Endothelial cell of umbilical vein (primary cell): ENCODE data around the gene PARM1. TPM values are rescaled to one million over a fixed set of nuclear protein-coding genes. Genes with fewer than 3 reads are reported as not detected.

Experiments used
- BruUV-seq: library from RNA; stranded (reverse); fragments of 400-500 nt; replicated peaks from 2 replicates; lab custom pipeline; 2021; lab: Mats Ljungman, UMichigan
- CTCF ChIA-PET: fragments of 300-600, 350-600 bp; sonication (Branson Sonifier 250); formaldehyde crosslinking; loops from one replicate; lab custom pipeline; 2021; ENCODE audit warnings: antibody characterized with exemption, inconsistent platforms; lab: Charles Lee
- POLR2A ChIA-PET: fragments of 300-600, 350-600 bp; sonication (Branson Sonifier 250); formaldehyde crosslinking; loops from one replicate; lab custom pipeline; 2021; ENCODE audit warnings: antibody characterized with exemption, inconsistent platforms; lab: Charles Lee
- DNase-seq: peaks from one replicate; pipeline ENCODE4 v3.0.0-alpha.2; 2011; ENCODE audit warnings: low read depth, low spot score
- FAIRE-seq: peaks from 2 replicates; lab custom pipeline; 2011; peaks lifted over from hg19 to GRCh38; lab: Jason Lieb, UNC
- H2AFZ ChIP-seq: 2 replicates; pipeline ENCODE4 v1.6.0; 2012; ENCODE audit warnings: low read depth, low read length, control low read depth, inconsistent platforms
- H3K27ac ChIP-seq: 2 replicates; pipeline ENCODE4 v1.5.1; 2011; ENCODE audit warnings: low read depth, mild to moderate bottlenecking, control low read depth, low read length, moderate library complexity; ENCODE audit not compliant: insufficient read depth
- H3K27me3 ChIP-seq, 2 experiments: 2 replicates each; pipeline versions ENCODE4 v1.6.0 to v1.6.1; 2011; ENCODE audit warnings: low read length in 2 of 2, mixed read lengths in 1 of 2; ENCODE audit not compliant: control insufficient read depth in 2 of 2, insufficient read depth in 2 of 2
- H3K36me3 ChIP-seq, 2 experiments: 2 replicates in 1 of 2; 3 replicates in 1 of 2; pipeline ENCODE4 v1.5.1; 2011; ENCODE audit warnings: low read length in 2 of 2, mild to moderate bottlenecking in 1 of 2, moderate library complexity in 1 of 2; ENCODE audit not compliant: control insufficient read depth in 2 of 2, insufficient read depth in 2 of 2; ENCODE audit errors: extremely low read depth in 1 of 2
- H3K4me1 ChIP-seq: 3 replicates; pipeline ENCODE4 v1.5.1; 2011; ENCODE audit warnings: mild to moderate bottlenecking, low read length; ENCODE audit not compliant: control insufficient read depth, insufficient read depth; ENCODE audit errors: extremely low read depth
- H3K4me2 ChIP-seq: 2 replicates; pipeline ENCODE4 v1.6.1; 2011; ENCODE audit warnings: low read length, control low read depth, mixed read lengths; ENCODE audit not compliant: insufficient read depth
- H3K4me3 ChIP-seq, 3 experiments: fragments of 200-600 bp in 1 of 3; sonication (generic), shearing (Covaris generic) in 1 of 3; replicated peaks in 1 of 3; 2 replicates each; pipeline ENCODE4 v1.5.1; 2011 to 2016; ENCODE audit warnings: control low read depth in 3 of 3, low read length in 3 of 3, mild to moderate bottlenecking in 2 of 3, inconsistent platforms in 1 of 3, low read depth in 1 of 3, moderate library complexity in 1 of 3; ENCODE audit not compliant: insufficient read depth in 1 of 3
- H3K79me2 ChIP-seq: 2 replicates; pipeline ENCODE4 v1.6.0; 2012; ENCODE audit warnings: low read length, inconsistent platforms; ENCODE audit not compliant: control insufficient read depth, insufficient read depth
- H3K9ac ChIP-seq: replicated peaks from 2 replicates; pipeline ENCODE3; 2011; ENCODE audit warnings: low read length, control low read depth; ENCODE audit not compliant: insufficient read depth; ENCODE audit errors: extremely low read depth
- H3K9me1 ChIP-seq: replicated peaks from 3 replicates; pipeline ENCODE4 v1.6.0; 2011; ENCODE audit warnings: mild to moderate bottlenecking, low read length; ENCODE audit not compliant: control insufficient read depth, insufficient read depth; ENCODE audit errors: extremely low read depth
- H3K9me3 ChIP-seq: replicated peaks from 2 replicates; pipeline ENCODE4 v1.5.1; 2012; ENCODE audit warnings: low read length, inconsistent platforms; ENCODE audit not compliant: control insufficient read depth, insufficient read depth
- H4K20me1 ChIP-seq: replicated peaks from 2 replicates; pipeline ENCODE3; 2011; ENCODE audit warnings: mild to moderate bottlenecking, low read length; ENCODE audit not compliant: control insufficient read depth, insufficient read depth; ENCODE audit errors: extremely low read depth
- CTCF ChIP-seq, 2 donors: IDR thresholded peaks; 1 replicate in 1 of 2; 2 replicates in 1 of 2; pipeline ENCODE4 v1.5.1; 2011; ENCODE audit warnings: low read length in 2 of 2, mild to moderate bottlenecking in 2 of 2, moderate library complexity in 2 of 2, control low read depth in 1 of 2, inconsistent platforms in 1 of 2, low read depth in 1 of 2; ENCODE audit not compliant: insufficient read depth in 1 of 2; ENCODE audit errors: extremely low read depth in 1 of 2
- EZH2 ChIP-seq: IDR thresholded peaks from 2 replicates; pipeline ENCODE4 v1.6.1; 2012; ENCODE audit warnings: borderline replicate concordance, low read depth, mild to moderate bottlenecking, moderate library complexity, low read length, inconsistent platforms; ENCODE audit not compliant: severe bottlenecking
- FOS ChIP-seq: IDR thresholded peaks from 2 replicates; pipeline ENCODE4 v1.6.1; 2011; ENCODE audit warnings: mild to moderate bottlenecking, low read length, moderate library complexity, borderline replicate concordance; ENCODE audit not compliant: insufficient read depth
- GATA2 ChIP-seq: IDR thresholded peaks from 2 replicates; pipeline ENCODE4 v1.7.0; 2011; ENCODE audit warnings: low read depth, mild to moderate bottlenecking, moderate library complexity, mixed read lengths, low read length; ENCODE audit not compliant: insufficient read length, insufficient read depth
- JUN ChIP-seq: IDR thresholded peaks from 2 replicates; pipeline ENCODE4 v1.6.1; 2011; ENCODE audit warnings: borderline replicate concordance, low read depth; ENCODE audit not compliant: insufficient read length, insufficient read depth
- MAX ChIP-seq: IDR thresholded peaks from 2 replicates; pipeline ENCODE4 v1.6.1; 2011; ENCODE audit not compliant: insufficient read depth, insufficient read length
- MYC ChIP-seq: IDR thresholded peaks from one replicate; pipeline ENCODE4 v1.6.1; 2011; ENCODE audit warnings: mild to moderate bottlenecking, low read depth, low read length
- POLR2A ChIP-seq: IDR thresholded peaks from 2 replicates; pipeline ENCODE4 v1.6.1; 2012; ENCODE audit warnings: low read depth, mild to moderate bottlenecking, control low read depth, low read length
- POLR2AphosphoS5 ChIP-seq: IDR thresholded peaks from 2 replicates; pipeline ENCODE4 v1.6.1; 2012; ENCODE audit warnings: low read depth, mild to moderate bottlenecking, control low read depth, low read length, moderate library complexity; ENCODE audit not compliant: insufficient read depth
- dilution Hi-C: fragments of 300-500 bp; cut with MboI; formaldehyde crosslinking; loops from one replicate; pipeline ENCODE4 v1.15.0; 2019; ENCODE audit warnings: low sequenced_read_pairs; ENCODE audit not compliant: extremely low pct_ligation_motif_present
- intact Hi-C: fragments of 100-400 bp; cut with micrococcal nuclease; formaldehyde crosslinking; loops from one replicate; pipeline ENCODE4 v1.10.0; 2022
- polyA plus RNA-seq, 4 experiments: library from polyadenylated mRNA; depleted of rRNA in 3 of 4; stranded (reverse) in 3 of 4; unstranded in 1 of 4; fragments of >200 nt; gene quantifications; 2 replicates each; pipeline versions ENCODE4 v1.2.1 to v1.2.3, GENCODE V29; 2011 to 2012; ENCODE audit warnings: missing spikeins in 1 of 4
- total RNA-seq: library from RNA; stranded (reverse); gene quantifications from 2 replicates; pipeline ENCODE4 v1.2.3, GENCODE V29; 2021

PARM1 gene
- total and polyA plus RNA-seq, 2 donors (not counting 3 experiments of a cell fraction or from before 2014, with no cell fraction given) = 0.01 TPM; not detected in 1

DNA sequence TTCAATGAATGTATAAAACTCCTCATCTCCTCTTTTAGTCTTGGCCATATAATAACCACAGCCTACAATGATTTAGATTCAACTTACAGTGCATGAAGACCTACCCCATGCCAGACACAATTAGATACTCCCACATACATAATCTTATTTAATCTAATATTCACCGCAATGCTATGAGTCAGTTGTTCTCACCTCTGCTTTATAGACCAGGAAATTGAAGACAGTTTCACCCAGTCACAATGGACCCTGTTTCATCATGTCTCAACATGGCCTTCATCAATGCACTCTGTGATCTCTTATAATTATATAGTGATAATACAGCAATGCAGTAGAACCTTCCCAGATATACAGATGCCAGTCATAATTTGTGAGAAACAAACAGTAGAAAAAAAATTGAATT lies 148.6 kb downstream of the PARM1 start:
- H3K4me2 ChIP-seq = no peak overlapping the region
- no peaks in the 10 kb centered on the region for H3K4me1 ChIP-seq
- no peaks in the 10 kb centered on the region for H3K9me1 ChIP-seq
- H4K20me1 ChIP-seq = no peaks in the 10 kb centered on the region
- no peak overlapping the region for H3K27ac ChIP-seq
- H3K79me2 ChIP-seq = no peaks in the 10 kb centered on the region
- no peak for FAIRE-seq
- no peak for DNase-seq
- H3K27me3 ChIP-seq = no peaks in the 10 kb centered on the region
- H3K9me3 ChIP-seq = no peaks in the 10 kb centered on the region
- no peak overlapping the region for H3K4me3 ChIP-seq
- no TSS peak for BruUV-seq
- dilution Hi-C loops (no loop called here), intact Hi-C loops (no loop called here)
- H3K36me3 ChIP-seq = no peaks in the 10 kb centered on the region
- TF ChIP-seq POLR2AphosphoS5 = no peak
- TF ChIP-seq POLR2A = no peak
- no peak for TF ChIP-seq JUN
- no peak for TF ChIP-seq MYC
- no peak for TF ChIP-seq GATA2
- TF ChIP-seq CTCF (IDR thresholded peaks at IDR 0.05; ENCODE audit: extremely low read depth in 1 of 2, insufficient read depth in 1 of 2, low read depth in 1 of 2, low read length in 2 of 2) = no peak
- TF ChIP-seq FOS = no peak
- TF ChIP-seq EZH2 = no peak
- no peak for TF ChIP-seq MAX
- CTCF ChIA-PET = no interaction called here
- H2AFZ ChIP-seq = no peak overlapping the region
- POLR2A ChIA-PET = no interaction called here
- H3K9ac ChIP-seq = no peak overlapping the region
